Midbrain (tissue), 1 donor: ENCODE data around the gene ZSWIM5.

Experiments
- DNase-seq: peaks from one replicate; lab custom pipeline; 2025; lab: John Stamatoyannopoulos, UW

Gene ZSWIM5

GRCh38 chr1:45026446-45026845 lies 180.0 kb downstream of the ZSWIM5 start:
- DNase-seq, result no peak

- no peak for DNase-seq
Observed at GRCh38 chr1:45023663-45024062, 182.7 kb downstream of the ZSWIM5 start.

GRCh38 chr1:45018599-45019230 lies 187.7 kb downstream of the ZSWIM5 start:
- peak; percentile 48 for DNase-seq

- DNase-seq, result no peak
Observed at GRCh38 chr1:45016767-45017166, 189.6 kb downstream of the ZSWIM5 start.

- DNase-seq, result no peak
Observed at GRCh38 chr1:45016090-45016697, 190.2 kb downstream of the ZSWIM5 start.

- no peak for DNase-seq
Observed at GRCh38 chr1:45015683-45016082, 190.7 kb downstream of the ZSWIM5 start.

GRCh38 chr1:45014321-45015028 lies 191.9 kb downstream of the ZSWIM5 start:
- peak; percentile 82 for DNase-seq

GRCh38 chr1:45013551-45014209 lies 192.7 kb downstream of the ZSWIM5 start:
- no peak for DNase-seq

GRCh38 chr1:45012639-45013278 lies 193.6 kb downstream of the ZSWIM5 start:
- DNase-seq, result no peak

GRCh38 chr1:45011837-45012638 lies 194.4 kb downstream of the ZSWIM5 start, which contains the start of gene UROD:
TSS of gene UROD (plus strand) at chr1:45012254. CDS start at chr1:45012266, 12 bp downstream.
- DNase-seq, result peak; percentile 95

- DNase-seq, result peak; percentile 87
Observed at GRCh38 chr1:45010855-45011811, 195.3 kb downstream of the ZSWIM5 start, which contains the start of gene HECTD3. TSS of gene HECTD3 (minus strand) at chr1:45011324. CDS start at chr1:45011257, 67 bp downstream.

- DNase-seq, result no peak
Observed at GRCh38 chr1:45009956-45010854, 196.2 kb downstream of the ZSWIM5 start.

- no peak for DNase-seq
Observed at GRCh38 chr1:45009296-45009865, 197.0 kb downstream of the ZSWIM5 start.

GRCh38 chr1:45008516-45008915 lies 197.9 kb downstream of the ZSWIM5 start:
- no peak for DNase-seq

- no peak for DNase-seq
Observed at GRCh38 chr1:45008076-45008475, 198.3 kb downstream of the ZSWIM5 start.

GRCh38 chr1:45007311-45007710 lies 199.1 kb downstream of the ZSWIM5 start:
- DNase-seq, result no peak

GRCh38 chr1:45005761-45006160 lies 200.6 kb downstream of the ZSWIM5 start:
- DNase-seq, result no peak

GRCh38 chr1:45004281-45004920 lies 202.0 kb downstream of the ZSWIM5 start:
- no peak for DNase-seq
